GM21528 (cell line): ENCODE data around the gene BHMT2.

Experiments
- ATAC-seq: cut with Tn5 transposase; IDR thresholded peaks from one replicate; pipeline ENCODE4 v1.9.1; 2021; ENCODE audit warnings: mild to moderate bottlenecking, moderate library complexity; ENCODE audit not compliant: unreplicated experiment, low FRiP score

BHMT2 gene

GRCh38 chr5:79069488-79070349, at the start of gene BHMT2, which contains the start of gene DMGDH:
TSS of gene BHMT2 (plus strand) at chr5:79069767. CDS start at chr5:79069783, 16 bp downstream.
TSS of gene DMGDH (minus strand) at chr5:79069674. CDS start at chr5:79069620, 54 bp downstream.
- no peak for ATAC-seq

DNA sequence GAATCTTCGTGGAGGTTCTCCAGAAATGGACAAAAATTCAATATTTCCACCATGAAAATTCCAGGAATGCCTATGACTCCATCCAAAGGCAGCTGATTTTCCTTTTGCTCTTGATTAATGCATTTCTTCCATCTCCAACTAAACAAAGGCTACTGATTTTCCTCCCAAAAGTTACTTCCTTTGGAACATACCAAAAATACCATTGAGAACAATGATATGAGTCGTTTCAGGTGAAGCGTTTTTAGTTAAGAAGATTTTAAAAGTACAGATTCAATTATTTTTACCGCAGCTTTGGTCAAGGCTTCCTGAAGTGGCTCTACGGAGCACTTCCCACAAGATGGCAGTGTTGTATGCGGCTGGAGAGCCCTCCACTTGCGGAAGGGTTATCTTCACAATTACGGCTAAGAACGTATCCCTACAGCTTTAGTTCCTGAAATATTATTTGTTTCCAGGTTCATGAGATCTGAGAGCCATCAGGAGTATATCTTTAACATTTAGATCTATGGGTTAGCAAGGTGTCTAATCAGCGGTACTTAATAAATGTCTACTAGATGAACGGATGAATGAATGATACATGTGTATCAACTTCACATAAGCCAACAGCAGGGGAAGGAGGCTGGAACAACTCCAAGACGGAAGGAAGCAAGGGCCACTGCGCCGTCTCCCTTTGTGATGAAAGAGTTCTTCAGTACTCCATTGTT, 48.6 kb upstream of the BHMT2 start:
- ATAC-seq, result no peak

GRCh38 chr5:79021753-79022152, 47.8 kb upstream of the BHMT2 start:
- ATAC-seq, result no peak

GRCh38 chr5:79022771-79023170, 46.8 kb upstream of the BHMT2 start:
- ATAC-seq, result no peak

DNA sequence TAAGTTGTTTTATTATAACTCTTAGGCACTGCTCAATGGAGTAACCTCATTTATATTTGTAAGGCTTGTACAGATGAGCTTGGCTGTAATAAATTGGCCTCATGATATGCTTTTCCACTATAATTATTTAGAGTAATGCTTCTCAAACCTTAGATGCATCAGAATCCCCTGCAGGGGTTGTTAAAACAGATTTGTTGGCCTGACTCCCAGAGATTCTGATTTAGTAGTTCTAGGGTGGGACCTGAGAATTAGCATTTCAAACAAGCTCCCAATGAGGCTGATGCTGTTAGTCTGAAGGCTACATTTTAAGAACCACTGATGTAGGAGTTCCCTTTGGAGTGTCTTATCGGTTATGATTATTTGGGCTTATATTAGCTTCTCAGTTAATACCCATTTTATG, 46.2 kb upstream of the BHMT2 start:
- no peak for ATAC-seq

DNA sequence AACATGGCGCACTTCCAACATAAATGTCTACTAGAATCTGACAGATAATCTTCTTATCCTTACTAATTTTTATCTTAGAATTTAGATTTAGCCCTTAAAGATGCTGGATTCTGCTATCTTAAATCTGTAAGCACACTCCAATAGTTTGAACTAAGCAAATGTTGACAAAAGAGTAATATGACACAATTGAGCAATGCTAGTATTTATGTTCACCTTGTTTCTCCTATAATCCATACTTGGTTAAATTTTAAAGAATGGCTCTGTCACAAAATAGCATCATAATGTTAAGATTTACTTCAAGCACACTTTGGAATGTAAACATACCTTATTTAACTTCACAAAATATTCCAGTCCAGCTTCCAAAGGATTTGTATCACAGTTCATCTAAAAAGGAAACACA, 45.6 kb upstream of the BHMT2 start:
- no peak for ATAC-seq

DNA sequence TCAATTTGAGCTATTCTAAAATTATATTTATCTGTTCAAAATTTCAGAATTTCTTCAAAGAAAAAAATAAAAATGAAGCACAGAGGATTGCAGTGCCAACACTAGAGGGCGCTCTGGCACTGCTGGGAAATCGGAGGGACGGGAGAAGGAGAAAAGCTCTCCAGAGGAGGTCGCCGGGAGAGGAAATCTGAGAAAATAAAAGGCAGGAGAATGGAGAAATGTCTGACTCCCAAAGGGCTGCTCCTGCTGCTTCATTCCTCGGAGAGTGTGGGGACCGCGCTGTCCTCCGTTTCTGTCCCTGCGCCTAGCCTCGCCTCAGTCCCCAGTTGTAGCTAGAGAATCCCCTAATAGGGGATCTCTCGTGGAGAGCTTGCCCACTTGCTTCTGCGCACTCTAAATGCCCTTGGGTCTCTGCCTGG, 44.5 kb upstream of the BHMT2 start:
- ATAC-seq, result no peak

DNA sequence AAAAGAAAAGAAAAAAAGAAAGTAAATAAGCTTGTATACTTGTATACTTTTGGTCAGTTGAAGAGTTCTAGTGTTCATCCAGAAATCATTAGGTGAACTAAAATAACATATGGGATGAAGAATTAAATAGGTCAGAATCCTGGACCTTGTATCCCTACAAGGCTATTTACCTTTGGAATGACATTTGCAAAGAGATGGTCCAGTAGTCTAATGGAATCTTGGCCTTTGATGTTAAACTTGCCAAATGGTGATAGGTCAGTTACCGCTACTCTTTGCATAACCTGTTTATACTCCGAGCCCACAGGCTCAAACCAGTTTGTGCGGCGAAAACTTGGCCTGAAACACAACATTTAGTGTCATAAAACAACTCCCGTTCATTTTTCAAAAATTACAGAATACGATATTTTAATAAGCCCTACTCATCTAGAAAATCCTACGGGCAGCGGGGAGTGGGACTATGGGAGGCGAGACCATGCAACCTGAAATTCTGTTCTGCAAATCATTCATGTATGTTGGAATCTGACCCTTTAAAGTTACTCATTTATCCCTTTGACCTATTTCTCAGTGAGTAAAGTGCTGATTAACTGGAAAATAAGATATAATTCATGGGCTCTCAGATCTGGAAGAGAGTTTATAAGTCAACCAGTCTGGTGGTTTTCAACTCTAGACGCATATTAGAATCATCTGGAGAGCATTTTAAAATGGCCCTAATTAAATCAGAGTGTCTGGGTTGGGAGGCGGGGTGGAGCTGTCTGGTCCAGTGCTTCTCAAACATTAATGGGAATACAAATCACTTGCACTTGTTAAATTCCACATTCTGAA, 38.7 kb upstream of the BHMT2 start:
- ATAC-seq, result no peak

- no peak for ATAC-seq
Observed at GRCh38 chr5:79031485-79031867, 38.1 kb upstream of the BHMT2 start.

GRCh38 chr5:79032031-79032695, 37.4 kb upstream of the BHMT2 start:
- no peak for ATAC-seq

DNA sequence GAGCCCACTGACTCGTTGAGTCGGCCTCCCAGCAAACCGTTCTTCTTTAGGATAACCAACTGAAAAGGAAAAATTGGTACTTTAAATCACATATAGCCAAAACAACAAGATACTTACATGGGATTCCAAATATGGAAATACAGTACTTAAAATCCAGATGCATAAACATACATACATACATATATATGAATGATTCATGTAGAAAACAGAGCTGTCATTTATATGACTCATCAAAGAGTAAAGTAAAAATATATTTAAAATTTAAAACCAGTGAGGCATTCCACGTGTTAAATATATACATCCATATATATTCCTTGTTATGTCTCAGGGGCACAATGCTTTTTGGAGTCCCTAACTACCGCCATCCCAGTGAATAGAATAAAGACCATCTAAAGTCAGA, 36.8 kb upstream of the BHMT2 start:
- ATAC-seq, result no peak

- ATAC-seq, result no peak
Observed at GRCh38 chr5:79035237-79035636, 34.3 kb upstream of the BHMT2 start.

GRCh38 chr5:79036769-79037168, 32.8 kb upstream of the BHMT2 start:
- ATAC-seq, result no peak

GRCh38 chr5:79042188-79042587, 27.4 kb upstream of the BHMT2 start:
- ATAC-seq, result no peak

- ATAC-seq, result no peak
Observed at GRCh38 chr5:79047199-79047598, 22.4 kb upstream of the BHMT2 start.

- no peak for ATAC-seq
Observed at GRCh38 chr5:79048437-79048836, 21.1 kb upstream of the BHMT2 start.

DNA sequence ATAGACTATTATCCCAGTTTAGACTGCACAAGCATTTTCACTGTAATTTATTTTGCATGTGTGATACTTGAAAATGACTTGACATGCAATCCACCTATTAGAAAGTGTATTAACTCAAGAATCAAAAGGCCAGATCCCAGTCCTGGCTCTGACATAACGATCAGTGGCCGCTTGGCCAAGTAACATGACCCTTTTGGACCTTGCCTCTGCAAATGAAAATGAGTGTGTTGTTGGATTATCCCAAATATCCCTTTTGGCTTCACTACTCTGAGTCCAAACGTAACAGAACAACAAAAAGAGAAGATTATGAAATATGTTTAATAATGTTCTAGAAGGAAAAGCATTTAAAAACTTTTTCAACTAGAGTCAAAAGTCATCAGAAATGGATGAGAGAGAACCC, 19.1 kb upstream of the BHMT2 start:
- no peak for ATAC-seq

- no peak for ATAC-seq
Observed at GRCh38 chr5:79053321-79053720, 16.2 kb upstream of the BHMT2 start.

DNA sequence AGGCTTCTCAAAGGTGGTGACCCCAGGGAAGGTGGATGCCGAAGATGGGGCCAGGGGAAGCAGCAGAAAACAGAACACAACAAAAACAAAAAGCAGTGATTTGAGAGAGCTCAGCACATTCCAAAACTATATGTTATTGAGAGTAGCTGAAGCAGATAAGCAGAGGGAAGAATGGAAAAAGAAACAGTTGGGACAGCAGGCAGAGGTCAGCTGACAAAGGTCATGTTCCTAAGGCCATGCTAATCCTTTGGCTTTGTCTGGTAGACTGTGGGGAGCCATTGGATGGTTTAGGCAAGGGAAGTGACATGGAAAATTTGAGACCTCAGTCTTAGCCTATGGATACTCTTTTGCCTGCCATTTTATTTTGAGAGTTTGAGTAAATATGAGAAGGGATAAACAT, 14.6 kb upstream of the BHMT2 start:
- no peak for ATAC-seq

DNA sequence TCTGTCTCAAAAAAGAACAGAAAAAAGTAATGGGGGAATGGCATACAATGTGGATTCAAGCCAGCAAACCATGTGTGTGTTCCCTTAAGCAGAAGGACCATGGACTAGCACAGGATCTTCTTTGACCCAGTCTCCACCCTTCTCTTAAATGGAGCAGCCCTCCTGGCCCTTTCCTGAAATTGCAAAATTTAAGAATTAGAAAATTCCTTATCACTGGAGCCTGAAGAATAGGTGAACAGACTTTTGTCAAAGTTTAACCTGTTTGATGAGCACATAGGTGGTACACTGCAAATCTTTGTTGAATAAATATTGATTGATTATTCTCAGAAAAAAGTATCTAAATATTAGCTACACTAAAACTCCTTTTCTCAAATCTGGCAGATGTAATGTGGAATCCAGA, 12.7 kb upstream of the BHMT2 start:
- ATAC-seq, result no peak
